IMR-90 (cell line): ENCODE data around the gene RNASEH2B. TPM values are rescaled to one million over a fixed set of nuclear protein-coding genes. Genes with fewer than 3 reads are reported as not detected.

Experiments used
- ATAC-seq: fragments of 200-7000 bp; cut with Tn5 transposase; 2 replicates; pipeline ENCODE4 v1.9.1; 2020; ENCODE audit warnings: low read depth, mild to moderate bottlenecking, moderate library complexity
- BruUV-seq: library from RNA; stranded (reverse); fragments of 400-500 nt; replicated peaks from 2 replicates; lab custom pipeline; 2021; lab: Mats Ljungman, UMichigan
- CTCF ChIA-PET: fragments of 300-600 bp; formaldehyde crosslinking; extraction: SDS; loops from one replicate; lab custom pipeline; 2021; ENCODE audit warnings: antibody characterized with exemption; lab: Yijun Ruan, JAX
- POLR2A ChIA-PET: fragments of 300-600 bp; sonication (Branson Sonifier 250); formaldehyde crosslinking; loops from one replicate; lab custom pipeline; 2022; ENCODE audit warnings: antibody characterized with exemption; ENCODE audit not compliant: unreplicated experiment; lab: Charles Lee
- DNase-seq: peaks from one replicate; pipeline ENCODE4 v3.0.0; 2013
- H2AFZ ChIP-seq: replicated peaks from 2 replicates; pipeline ENCODE3; 2013; ENCODE audit warnings: low read length, mild to moderate bottlenecking; ENCODE audit not compliant: poor library complexity
- H2AK5ac ChIP-seq: 2 replicates; pipeline ENCODE4 v1.6.1; 2013; ENCODE audit warnings: low read depth, low read length, inconsistent platforms
- H2AK9ac ChIP-seq: replicated peaks from 2 replicates; pipeline ENCODE3; 2013; ENCODE audit warnings: mild to moderate bottlenecking, low read depth, low read length, moderate library complexity; ENCODE audit not compliant: poor library complexity
- H2BK120ac ChIP-seq: 2 replicates; pipeline ENCODE4 v1.6.1; 2013; ENCODE audit warnings: low read depth, low read length, inconsistent platforms
- H2BK15ac ChIP-seq: 3 replicates; pipeline ENCODE4 v1.6.1; 2013; ENCODE audit warnings: low read depth, low read length, inconsistent platforms
- H2BK20ac ChIP-seq: 2 replicates; pipeline ENCODE4 v1.6.1; 2013; ENCODE audit warnings: low read depth, mild to moderate bottlenecking, inconsistent platforms, low read length, moderate library complexity
- H2BK5ac ChIP-seq: 2 replicates; pipeline ENCODE4 v1.6.1; 2013; ENCODE audit warnings: mild to moderate bottlenecking, low read depth, low read length, inconsistent platforms; ENCODE audit not compliant: poor library complexity, severe bottlenecking
- H3K14ac ChIP-seq: replicated peaks from 2 replicates; pipeline ENCODE4 v1.6.1; 2013; ENCODE audit warnings: low read depth, low read length, inconsistent platforms
- H3K18ac ChIP-seq: 2 replicates; pipeline ENCODE4 v1.6.1; 2013; ENCODE audit warnings: low read depth, low read length, control low read depth
- H3K23ac ChIP-seq: 2 replicates; pipeline ENCODE4 v1.6.1; 2013; ENCODE audit warnings: low read depth, low read length, inconsistent platforms
- H3K27ac ChIP-seq: 2 replicates; pipeline ENCODE4 v1.5.1; 2013; ENCODE audit warnings: mild to moderate bottlenecking, control low read depth, low read length; ENCODE audit not compliant: insufficient read depth
- H3K27me3 ChIP-seq: 2 replicates; pipeline ENCODE4 v1.6.1; 2013; ENCODE audit warnings: low read length; ENCODE audit not compliant: control insufficient read depth, insufficient read depth
- H3K36me3 ChIP-seq: 2 replicates; pipeline ENCODE4 v1.6.1; 2013; ENCODE audit warnings: low read length, mixed read lengths; ENCODE audit not compliant: control insufficient read depth, insufficient read depth
- H3K4ac ChIP-seq: 2 replicates; pipeline ENCODE4 v1.6.1; 2013; ENCODE audit warnings: low read depth, low read length, inconsistent platforms
- H3K4me1 ChIP-seq: 2 replicates; pipeline ENCODE4 v1.6.1; 2013; ENCODE audit warnings: low read length, mixed read lengths; ENCODE audit not compliant: control insufficient read depth, insufficient read depth
- H3K4me2 ChIP-seq: 2 replicates; pipeline ENCODE4 v1.6.1; 2013; ENCODE audit warnings: low read depth, mild to moderate bottlenecking, control low read depth, low read length, moderate library complexity
- H3K4me3 ChIP-seq: 2 replicates; pipeline ENCODE4 v1.5.1; 2013; ENCODE audit warnings: low read depth, mild to moderate bottlenecking, control low read depth, low read length, moderate library complexity; ENCODE audit not compliant: insufficient read depth
- H3K56ac ChIP-seq: 2 replicates; pipeline ENCODE4 v1.6.1; 2013; ENCODE audit warnings: low read length, inconsistent platforms; ENCODE audit not compliant: insufficient read depth; ENCODE audit errors: extremely low read depth
- H3K79me1 ChIP-seq, 2 experiments: 2 replicates each; pipeline ENCODE4 v1.6.1; 2013; ENCODE audit warnings: low read length in 2 of 2, inconsistent platforms in 1 of 2, low read depth in 1 of 2
- H3K9ac ChIP-seq: 2 replicates; pipeline ENCODE4 v1.6.1; 2013; ENCODE audit warnings: low read depth, low read length, control low read depth
- H3K9me1 ChIP-seq: 2 replicates; pipeline ENCODE4 v1.6.1; 2013; ENCODE audit warnings: low read length, inconsistent platforms; ENCODE audit not compliant: insufficient read depth
- H3K9me3 ChIP-seq: 2 replicates; pipeline ENCODE4 v1.6.1; 2013; ENCODE audit warnings: low read length; ENCODE audit not compliant: control insufficient read depth, insufficient read depth
- H4K20me1 ChIP-seq: 2 replicates; pipeline ENCODE4 v1.6.1; 2013; ENCODE audit warnings: low read length, inconsistent platforms; ENCODE audit not compliant: insufficient read depth
- H4K5ac ChIP-seq: 2 replicates; pipeline ENCODE4 v1.6.1; 2013; ENCODE audit warnings: mild to moderate bottlenecking, low read depth, low read length, control low read depth
- H4K8ac ChIP-seq, 2 experiments: 2 replicates each; pipeline ENCODE4 v1.6.1; 2013; ENCODE audit warnings: low read depth in 2 of 2, low read length in 2 of 2, control low read depth in 1 of 2, inconsistent platforms in 1 of 2
- H4K91ac ChIP-seq: 2 replicates; pipeline ENCODE4 v1.6.1; 2013; ENCODE audit warnings: low read depth, low read length, inconsistent platforms; ENCODE audit not compliant: insufficient read depth
- BHLHE40 ChIP-seq: fragments of 150-350 bp; IDR thresholded peaks from 2 replicates; pipeline ENCODE4 v1.6.1; 2016; ENCODE audit warnings: mild to moderate bottlenecking, low read depth, low read length
- CEBPB ChIP-seq: IDR thresholded peaks from 2 replicates; pipeline ENCODE4 v1.6.1; 2012; ENCODE audit warnings: low read depth, low read length, improper control_type of control experiment
- CHD1 ChIP-seq: IDR thresholded peaks from 2 replicates; pipeline ENCODE4 v1.6.1; 2012; ENCODE audit warnings: low read depth, low read length, improper control_type of control experiment
- FOS ChIP-seq: fragments of 150-350 bp; IDR thresholded peaks from 2 replicates; pipeline ENCODE4 v1.6.1; 2016; ENCODE audit warnings: low read depth, low read length
- MAFK ChIP-seq: IDR thresholded peaks from 2 replicates; pipeline ENCODE4 v1.6.1; 2012; ENCODE audit warnings: low read depth, low read length, improper control_type of control experiment
- MAZ ChIP-seq: IDR thresholded peaks from 2 replicates; pipeline ENCODE4 v1.6.1; 2012; ENCODE audit warnings: low read depth, mild to moderate bottlenecking, low read length, improper control_type of control experiment, moderate library complexity, borderline replicate concordance
- MXI1 ChIP-seq: IDR thresholded peaks from 2 replicates; pipeline ENCODE4 v1.6.1; 2012; ENCODE audit warnings: low read depth, mild to moderate bottlenecking, low read length, moderate library complexity, borderline replicate concordance
- NFE2L2 ChIP-seq: fragments of 150-350 bp; IDR thresholded peaks from 2 replicates; pipeline ENCODE4 v1.6.1; 2016; ENCODE audit warnings: low read depth, mild to moderate bottlenecking, low read length
- POLR2A ChIP-seq: IDR thresholded peaks from 2 replicates; pipeline ENCODE4 v1.6.1; 2012; ENCODE audit warnings: mild to moderate bottlenecking, low read depth, low read length
- RAD21 ChIP-seq: IDR thresholded peaks from 2 replicates; pipeline ENCODE4 v1.6.1; 2012; ENCODE audit warnings: low read length, improper control_type of control experiment
- RCOR1 ChIP-seq: IDR thresholded peaks from 2 replicates; pipeline ENCODE4 v1.6.1; 2012; ENCODE audit warnings: mild to moderate bottlenecking, low read length, improper control_type of control experiment; ENCODE audit not compliant: insufficient replicate concordance
- RFX5 ChIP-seq: IDR thresholded peaks from 2 replicates; pipeline ENCODE4 v1.8.0; 2012; ENCODE audit warnings: low read depth, mild to moderate bottlenecking, low read length, moderate library complexity
- SMC3 ChIP-seq: fragments of 150-350 bp; IDR thresholded peaks from 2 replicates; pipeline ENCODE4 v1.6.1; 2016; ENCODE audit warnings: low read depth, mild to moderate bottlenecking, antibody characterized with exemption, low read length, moderate library complexity
- dilution Hi-C: fragments of 300-500 bp; cut with HindIII; formaldehyde crosslinking; loops from one replicate; pipeline ENCODE4 v1.14.3; 2018; ENCODE audit warnings: low sequenced_read_pairs; ENCODE audit not compliant: unreplicated experiment
- in situ Hi-C: fragments of 300-500 bp; cut with MboI; formaldehyde crosslinking; loops from 3 replicates; pipeline ENCODE4 v1.14.3; 2019; ENCODE audit warnings: low sequenced_read_pairs, inconsistent platforms, mixed read lengths
- intact Hi-C: fragments of 100-400 bp; cut with micrococcal nuclease; formaldehyde crosslinking; loops from 2 replicates; pipeline ENCODE4 v1.10.0; 2022
- polyA plus RNA-seq, 3 experiments: library from polyadenylated mRNA; depleted of rRNA; stranded (reverse); fragments of >200 nt; gene quantifications; 2 replicates each; pipeline ENCODE4 v1.2.3, GENCODE V29; 2012; ENCODE audit warnings: low replicate concordance in 1 of 3
- total RNA-seq: library from RNA; depleted of rRNA; stranded (reverse); fragments of >200 nt; gene quantifications from 2 replicates; pipeline ENCODE4 v1.2.3, GENCODE V29; 2012
- TF ChIP-seq, protein P1 (sequence below): fragments of 150-350 bp; IDR thresholded peaks from 2 replicates; pipeline ENCODE4 v1.6.1; 2016; ENCODE audit warnings: low read depth, mild to moderate bottlenecking, low read length, moderate library complexity, borderline replicate concordance
- TF ChIP-seq, protein P2 (sequence below): fragments of 150-350 bp; IDR thresholded peaks from 2 replicates; pipeline ENCODE4 v1.6.1; 2017; ENCODE audit warnings: mild to moderate bottlenecking, antibody characterized with exemption, low read length, low read depth
- TF ChIP-seq, protein P3 (sequence below): conservative IDR thresholded peaks from 2 replicates; pipeline ENCODE4 v1.5.1; 2012; ENCODE audit warnings: mild to moderate bottlenecking, low read depth, low read length, improper control_type of control experiment

The RNASEH2B gene
- total and polyA plus RNA-seq, 2 of the 4 experiments (the other 2 are of a cell fraction), result 11.2 to 14.2 TPM

DNA sequence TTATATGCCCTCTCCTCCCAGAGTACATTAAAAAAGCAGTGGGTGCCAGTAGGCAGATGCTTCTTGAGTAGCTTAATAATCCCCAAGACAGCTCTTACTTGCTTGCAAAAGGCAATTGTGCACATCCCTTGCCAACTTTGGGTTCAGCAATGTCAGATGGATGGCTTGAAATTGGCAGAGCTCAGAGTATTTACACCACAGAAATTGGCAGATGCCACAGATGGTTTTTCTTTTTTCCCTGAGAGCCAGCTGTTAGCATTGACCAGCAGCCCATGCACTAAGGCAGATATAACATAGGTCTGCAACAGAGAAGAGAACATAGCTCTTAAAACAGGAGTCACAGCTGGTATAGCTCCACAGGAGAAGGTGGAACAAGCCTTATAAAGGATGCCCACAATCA is 18.4 kb upstream of the RNASEH2B start:
- intact Hi-C loops, result no loop called here
- no peak overlapping the region for H4K5ac ChIP-seq
- no peak overlapping the region for H2AK5ac ChIP-seq
- no peaks in the 10 kb centered on the region for H3K9me3 ChIP-seq
- no peak overlapping the region for H2BK15ac ChIP-seq
- H3K4ac ChIP-seq, result no peak overlapping the region
- ChIA-PET POLR2A (no interaction called here), CTCF (interaction anchor here (2.1 kb wide), 1 partner anchor 21 kb away, joined by 6 read pairs; no protein-coding TSS in a partner anchor)
- no peak overlapping the region for H3K18ac ChIP-seq
- H2BK120ac ChIP-seq, result no peak overlapping the region
- no peak overlapping the region for H3K27ac ChIP-seq
- H3K56ac ChIP-seq, result no peak overlapping the region
- dilution Hi-C loops, result no loop called here
- DNase-seq (no peak), ATAC-seq (no peak)
- in situ Hi-C loops, result no loop called here
- H3K27me3 ChIP-seq, result peaks cover 10% of the 10 kb centered on the region
- no peak overlapping the region for H3K14ac ChIP-seq
- no peak overlapping the region for H3K4me3 ChIP-seq
- H3K36me3 ChIP-seq, result no peaks in the 10 kb centered on the region
- no peak overlapping the region for H3K23ac ChIP-seq
- no peak overlapping the region for H2BK5ac ChIP-seq
- no peak overlapping the region for H2BK20ac ChIP-seq
- BruUV-seq, result no TSS peak
- no peak for TF ChIP-seq RFX5
- TF ChIP-seq MXI1, result no peak
- TF ChIP-seq MAFK, result no peak
- no peak for TF ChIP-seq RAD21
- TF ChIP-seq, protein P1, sequence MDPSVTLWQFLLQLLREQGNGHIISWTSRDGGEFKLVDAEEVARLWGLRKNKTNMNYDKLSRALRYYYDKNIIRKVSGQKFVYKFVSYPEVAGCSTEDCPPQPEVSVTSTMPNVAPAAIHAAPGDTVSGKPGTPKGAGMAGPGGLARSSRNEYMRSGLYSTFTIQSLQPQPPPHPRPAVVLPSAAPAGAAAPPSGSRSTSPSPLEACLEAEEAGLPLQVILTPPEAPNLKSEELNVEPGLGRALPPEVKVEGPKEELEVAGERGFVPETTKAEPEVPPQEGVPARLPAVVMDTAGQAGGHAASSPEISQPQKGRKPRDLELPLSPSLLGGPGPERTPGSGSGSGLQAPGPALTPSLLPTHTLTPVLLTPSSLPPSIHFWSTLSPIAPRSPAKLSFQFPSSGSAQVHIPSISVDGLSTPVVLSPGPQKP, result no peak
- no peak for TF ChIP-seq POLR2A
- TF ChIP-seq CHD1, result no peak
- no peak for TF ChIP-seq BHLHE40
- TF ChIP-seq SMC3, result no peak
- TF ChIP-seq FOS, result no peak
- TF ChIP-seq NFE2L2, result no peak
- no peak for TF ChIP-seq MAZ
- no peak for TF ChIP-seq RCOR1
- TF ChIP-seq, protein P2, sequence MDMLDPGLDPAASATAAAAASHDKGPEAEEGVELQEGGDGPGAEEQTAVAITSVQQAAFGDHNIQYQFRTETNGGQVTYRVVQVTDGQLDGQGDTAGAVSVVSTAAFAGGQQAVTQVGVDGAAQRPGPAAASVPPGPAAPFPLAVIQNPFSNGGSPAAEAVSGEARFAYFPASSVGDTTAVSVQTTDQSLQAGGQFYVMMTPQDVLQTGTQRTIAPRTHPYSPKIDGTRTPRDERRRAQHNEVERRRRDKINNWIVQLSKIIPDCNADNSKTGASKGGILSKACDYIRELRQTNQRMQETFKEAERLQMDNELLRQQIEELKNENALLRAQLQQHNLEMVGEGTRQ, result no peak
- TF ChIP-seq, protein P3, sequence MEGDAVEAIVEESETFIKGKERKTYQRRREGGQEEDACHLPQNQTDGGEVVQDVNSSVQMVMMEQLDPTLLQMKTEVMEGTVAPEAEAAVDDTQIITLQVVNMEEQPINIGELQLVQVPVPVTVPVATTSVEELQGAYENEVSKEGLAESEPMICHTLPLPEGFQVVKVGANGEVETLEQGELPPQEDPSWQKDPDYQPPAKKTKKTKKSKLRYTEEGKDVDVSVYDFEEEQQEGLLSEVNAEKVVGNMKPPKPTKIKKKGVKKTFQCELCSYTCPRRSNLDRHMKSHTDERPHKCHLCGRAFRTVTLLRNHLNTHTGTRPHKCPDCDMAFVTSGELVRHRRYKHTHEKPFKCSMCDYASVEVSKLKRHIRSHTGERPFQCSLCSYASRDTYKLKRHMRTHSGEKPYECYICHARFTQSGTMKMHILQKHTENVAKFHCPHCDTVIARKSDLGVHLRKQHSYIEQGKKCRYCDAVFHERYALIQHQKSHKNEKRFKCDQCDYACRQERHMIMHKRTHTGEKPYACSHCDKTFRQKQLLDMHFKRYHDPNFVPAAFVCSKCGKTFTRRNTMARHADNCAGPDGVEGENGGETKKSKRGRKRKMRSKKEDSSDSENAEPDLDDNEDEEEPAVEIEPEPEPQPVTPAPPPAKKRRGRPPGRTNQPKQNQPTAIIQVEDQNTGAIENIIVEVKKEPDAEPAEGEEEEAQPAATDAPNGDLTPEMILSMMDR, result no peak
- TF ChIP-seq CEBPB, result no peak
- H3K4me1 ChIP-seq, result no peaks in the 10 kb centered on the region
- H2AK9ac ChIP-seq, result no peak overlapping the region
- no peak overlapping the region for H2AFZ ChIP-seq
- no peak overlapping the region for H4K8ac ChIP-seq
- H3K9me1 ChIP-seq, result no peaks in the 10 kb centered on the region
- H3K4me2 ChIP-seq, result no peak overlapping the region
- no peaks in the 10 kb centered on the region for H4K20me1 ChIP-seq
- no peaks in the 10 kb centered on the region for H3K79me1 ChIP-seq
- H3K9ac ChIP-seq, result no peak overlapping the region
- H4K91ac ChIP-seq, result no peak overlapping the region
